GM13977 (cell line): ENCODE results near the gene SCFD2.
"Not testable (repeated sequence)": the region's sequence is repeated elsewhere in the genome, so short reads cannot be mapped to it uniquely, and the experiment has no call there.

Experiments
- DNase-seq: peaks from one replicate; pipeline ENCODE4 v3.0.0; 2012; ENCODE audit warnings: low spot score
- in situ Hi-C: fragments of 300-500 bp; cut with MboI; formaldehyde crosslinking; loops from one replicate; pipeline ENCODE4 v1.12.0; 2022; ENCODE audit warnings: low sequenced_read_pairs, low pct_unique_long_range_greater_than_20kb, mixed read lengths, inconsistent platforms; ENCODE audit not compliant: unreplicated experiment
- TF ChIP-seq, protein P1 (sequence below): IDR thresholded peaks from 2 replicates; pipeline ENCODE4 v1.5.1; 2012; ENCODE audit warnings: mild to moderate bottlenecking, control low read depth; ENCODE audit not compliant: insufficient read depth; ENCODE audit errors: extremely low read depth, missing control alignments

Gene SCFD2

GRCh38 chr4:53232371-53232770 is 133.5 kb downstream of the SCFD2 start:
- DNase-seq, result no peak
- in situ Hi-C loops, result no loop called here
- TF ChIP-seq, protein P1, sequence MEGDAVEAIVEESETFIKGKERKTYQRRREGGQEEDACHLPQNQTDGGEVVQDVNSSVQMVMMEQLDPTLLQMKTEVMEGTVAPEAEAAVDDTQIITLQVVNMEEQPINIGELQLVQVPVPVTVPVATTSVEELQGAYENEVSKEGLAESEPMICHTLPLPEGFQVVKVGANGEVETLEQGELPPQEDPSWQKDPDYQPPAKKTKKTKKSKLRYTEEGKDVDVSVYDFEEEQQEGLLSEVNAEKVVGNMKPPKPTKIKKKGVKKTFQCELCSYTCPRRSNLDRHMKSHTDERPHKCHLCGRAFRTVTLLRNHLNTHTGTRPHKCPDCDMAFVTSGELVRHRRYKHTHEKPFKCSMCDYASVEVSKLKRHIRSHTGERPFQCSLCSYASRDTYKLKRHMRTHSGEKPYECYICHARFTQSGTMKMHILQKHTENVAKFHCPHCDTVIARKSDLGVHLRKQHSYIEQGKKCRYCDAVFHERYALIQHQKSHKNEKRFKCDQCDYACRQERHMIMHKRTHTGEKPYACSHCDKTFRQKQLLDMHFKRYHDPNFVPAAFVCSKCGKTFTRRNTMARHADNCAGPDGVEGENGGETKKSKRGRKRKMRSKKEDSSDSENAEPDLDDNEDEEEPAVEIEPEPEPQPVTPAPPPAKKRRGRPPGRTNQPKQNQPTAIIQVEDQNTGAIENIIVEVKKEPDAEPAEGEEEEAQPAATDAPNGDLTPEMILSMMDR, result no peak

DNA sequence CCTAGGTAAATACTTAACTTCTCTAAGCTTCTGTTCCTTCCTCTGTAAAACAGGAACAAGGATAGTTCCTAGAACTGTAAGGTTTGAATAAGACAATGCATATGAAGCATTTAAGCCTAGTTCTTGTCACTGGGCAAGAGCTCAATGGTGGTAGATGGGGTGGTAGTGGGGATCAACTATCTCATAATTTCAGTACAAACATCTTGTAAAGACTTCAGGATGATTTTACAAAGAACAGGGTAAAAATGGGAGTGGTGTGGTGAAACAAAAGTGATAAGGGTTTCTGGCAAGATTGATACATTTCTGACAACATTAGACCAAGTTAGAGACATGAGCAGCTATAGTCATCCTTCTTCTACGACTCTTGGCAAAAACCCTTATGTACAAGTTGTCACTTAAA is 137.8 kb downstream of the SCFD2 start:
- TF ChIP-seq, protein P1, result no peak
- in situ Hi-C loops, result no loop called here
- DNase-seq, result no peak

DNA sequence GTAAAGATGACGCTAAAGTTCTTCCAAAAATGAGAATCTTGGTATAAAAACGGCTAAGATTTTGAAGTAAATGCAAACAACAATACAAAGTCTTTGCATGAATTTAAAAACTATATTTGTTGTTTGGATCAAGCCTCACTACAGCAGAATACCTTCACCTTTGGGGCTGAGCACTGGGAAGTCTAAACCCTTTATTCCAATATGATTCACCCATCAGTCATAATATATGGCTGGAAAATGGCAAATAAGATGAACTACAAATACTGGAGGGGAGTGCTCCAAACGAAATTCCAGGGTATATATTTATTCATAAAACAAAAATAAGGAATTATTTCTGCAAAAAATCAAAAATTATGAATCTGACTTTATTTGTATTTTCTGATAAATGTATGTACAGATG is 138.4 kb downstream of the SCFD2 start:
- in situ Hi-C loops, result no loop called here
- no peak for DNase-seq

GRCh38 chr4:53221832-53222480 is 143.9 kb downstream of the SCFD2 start:
- in situ Hi-C loops, result no loop called here
- DNase-seq, result no peak
- TF ChIP-seq, protein P1, result no peak

More for the DNA sequence above, 138.4 kb downstream of the SCFD2 start:
- TF ChIP-seq, protein P1, result no peak

- DNase-seq, in situ Hi-C loops: not testable (repeated sequence)
Measured at GRCh38 chr4:53219148-53219547, 146.7 kb downstream of the SCFD2 start.

- TF ChIP-seq, protein P1, result no peak
- DNase-seq, result no peak
- in situ Hi-C loops, result no loop called here
Measured at GRCh38 chr4:53208753-53209152, 157.1 kb downstream of the SCFD2 start.

- no peak for DNase-seq
- TF ChIP-seq, protein P1, result no peak
- in situ Hi-C loops, result no loop called here
Measured at GRCh38 chr4:53205970-53206369, 159.9 kb downstream of the SCFD2 start.
